DOHH2 (cell line): ENCODE results near the gene PKIB.

Experiments used
- CTCF ChIP-seq: fragments of 200-600 bp; sonication (generic); IDR thresholded peaks from one replicate; pipeline ENCODE4 v1.5.1; 2014; ENCODE audit warnings: antibody characterized with exemption, mild to moderate bottlenecking, low read depth, low read length; ENCODE audit not compliant: poor library complexity, severe bottlenecking
- EZH2phosphoT487 ChIP-seq: fragments of 200-600 bp; sonication (generic); IDR thresholded peaks from 2 replicates; pipeline ENCODE4 v1.6.1; 2017; ENCODE audit warnings: borderline replicate concordance, mild to moderate bottlenecking, antibody characterized with exemption, low read length, moderate library complexity, mixed read lengths

- TF ChIP-seq CTCF (no peak), EZH2phosphoT487 (no peak)
Measured at GRCh38 chr6:122692175-122692598, 82.0 kb downstream of the PKIB start.
